Fibroblast of pulmonary artery (primary cell): ENCODE measurements around the gene PURB.
"Not testable (repeated sequence)": the region's sequence is repeated elsewhere in the genome, so short reads cannot be mapped to it uniquely, and the experiment has no call there.

Source experiments
- DNase-seq: peaks from one replicate; pipeline ENCODE4 v3.0.0-alpha.2; 2010; ENCODE audit warnings: low read depth
- H3K4me3 ChIP-seq: replicated peaks from 2 replicates; pipeline ENCODE4 v1.5.1; 2011; ENCODE audit warnings: low read depth, mild to moderate bottlenecking, control low read depth, low read length, moderate library complexity
- TF ChIP-seq, protein P1 (sequence below): IDR thresholded peaks from 2 replicates; pipeline ENCODE4 v1.5.1; 2011; ENCODE audit warnings: mild to moderate bottlenecking, control low read depth, low read length, inconsistent platforms; ENCODE audit errors: missing control alignments

The PURB gene

DNA sequence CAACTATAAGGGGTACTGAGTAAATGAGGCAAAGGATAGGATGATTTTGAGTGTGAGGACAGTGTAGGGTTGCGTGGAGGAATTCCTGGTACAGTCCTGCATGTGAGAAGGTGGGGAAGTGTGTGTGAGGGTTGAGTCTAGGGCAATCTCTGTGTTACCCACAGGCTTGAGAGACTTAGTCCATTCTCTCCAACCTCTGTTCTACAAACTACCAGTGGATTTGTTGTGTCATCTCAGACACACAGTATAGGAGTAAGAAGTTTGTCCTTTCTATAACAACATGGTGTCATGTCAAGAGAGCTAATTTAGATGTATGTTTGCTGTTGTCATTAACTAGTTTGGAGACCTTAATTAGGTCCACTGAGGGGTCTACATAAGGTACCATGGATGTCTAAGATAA, 12.5 kb downstream of the PURB start:
- DNase-seq = no peak
- TF ChIP-seq, protein P1, sequence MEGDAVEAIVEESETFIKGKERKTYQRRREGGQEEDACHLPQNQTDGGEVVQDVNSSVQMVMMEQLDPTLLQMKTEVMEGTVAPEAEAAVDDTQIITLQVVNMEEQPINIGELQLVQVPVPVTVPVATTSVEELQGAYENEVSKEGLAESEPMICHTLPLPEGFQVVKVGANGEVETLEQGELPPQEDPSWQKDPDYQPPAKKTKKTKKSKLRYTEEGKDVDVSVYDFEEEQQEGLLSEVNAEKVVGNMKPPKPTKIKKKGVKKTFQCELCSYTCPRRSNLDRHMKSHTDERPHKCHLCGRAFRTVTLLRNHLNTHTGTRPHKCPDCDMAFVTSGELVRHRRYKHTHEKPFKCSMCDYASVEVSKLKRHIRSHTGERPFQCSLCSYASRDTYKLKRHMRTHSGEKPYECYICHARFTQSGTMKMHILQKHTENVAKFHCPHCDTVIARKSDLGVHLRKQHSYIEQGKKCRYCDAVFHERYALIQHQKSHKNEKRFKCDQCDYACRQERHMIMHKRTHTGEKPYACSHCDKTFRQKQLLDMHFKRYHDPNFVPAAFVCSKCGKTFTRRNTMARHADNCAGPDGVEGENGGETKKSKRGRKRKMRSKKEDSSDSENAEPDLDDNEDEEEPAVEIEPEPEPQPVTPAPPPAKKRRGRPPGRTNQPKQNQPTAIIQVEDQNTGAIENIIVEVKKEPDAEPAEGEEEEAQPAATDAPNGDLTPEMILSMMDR = no peak

DNA sequence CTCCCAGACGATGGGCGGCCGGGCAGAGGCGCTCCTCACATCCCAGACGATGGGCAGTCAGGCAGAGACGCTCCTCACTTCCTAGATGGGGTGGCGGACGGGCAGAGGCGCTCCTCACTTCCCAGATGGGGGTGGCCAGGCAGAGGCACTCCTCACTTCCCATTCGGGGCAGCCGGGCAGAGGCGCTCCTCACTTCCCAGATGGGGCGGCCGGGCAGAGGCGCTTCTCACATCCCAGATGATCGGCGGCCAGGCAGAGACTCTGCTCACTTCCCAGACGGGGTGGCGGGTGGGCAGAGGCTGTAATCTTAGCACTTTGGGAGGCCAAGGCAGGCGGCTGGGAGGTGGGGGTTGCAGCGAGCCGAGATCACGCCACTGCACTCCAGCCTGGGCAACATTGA, 13.4 kb downstream of the PURB start:
- DNase-seq, H3K4me3 ChIP-seq: not testable (repeated sequence)

More for the DNA sequence above, 12.5 kb downstream of the PURB start:
- no peak overlapping the region for H3K4me3 ChIP-seq

DNA sequence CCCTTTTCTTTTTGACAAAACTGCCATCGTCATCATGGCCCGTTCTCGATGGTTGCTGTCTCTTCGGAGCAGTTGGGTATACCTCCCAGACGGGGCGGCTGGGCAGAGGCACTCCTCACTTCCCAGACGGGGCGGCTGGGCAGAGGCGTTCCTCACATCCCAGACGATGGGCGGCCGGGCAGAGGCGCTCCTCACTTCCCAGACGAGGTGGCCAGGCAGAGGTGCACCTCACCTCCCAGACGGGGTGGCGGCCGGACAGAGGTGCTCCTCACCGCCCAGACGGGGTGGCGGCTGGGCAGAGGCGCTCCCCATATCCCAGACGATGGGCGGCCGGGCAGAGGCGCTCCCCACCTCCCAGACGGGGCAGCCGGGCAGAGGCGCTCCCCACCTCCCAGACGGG, 14.6 kb downstream of the PURB start:
- not testable (repeated sequence) for H3K4me3 ChIP-seq, DNase-seq

DNA sequence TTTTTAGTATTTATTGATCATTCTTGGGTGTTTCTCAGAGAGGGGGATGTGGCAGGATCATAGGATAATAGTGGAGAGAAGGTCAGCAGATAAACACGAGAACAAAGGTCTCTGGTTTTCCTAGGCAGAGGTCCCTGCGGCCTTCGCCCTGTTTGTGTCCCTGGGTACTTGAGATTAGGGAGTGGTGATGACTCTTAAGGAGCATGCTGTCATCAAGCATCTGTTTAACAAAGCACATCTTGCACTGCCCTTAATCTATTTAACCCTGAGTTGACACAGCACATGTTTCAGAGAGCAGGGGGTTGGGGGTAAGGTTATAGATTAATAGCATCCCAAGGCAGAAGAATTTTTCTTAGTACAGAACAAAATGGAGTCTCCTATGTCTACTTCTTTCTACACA, 15.0 kb downstream of the PURB start:
- H3K4me3 ChIP-seq, DNase-seq: not testable (repeated sequence)

DNA sequence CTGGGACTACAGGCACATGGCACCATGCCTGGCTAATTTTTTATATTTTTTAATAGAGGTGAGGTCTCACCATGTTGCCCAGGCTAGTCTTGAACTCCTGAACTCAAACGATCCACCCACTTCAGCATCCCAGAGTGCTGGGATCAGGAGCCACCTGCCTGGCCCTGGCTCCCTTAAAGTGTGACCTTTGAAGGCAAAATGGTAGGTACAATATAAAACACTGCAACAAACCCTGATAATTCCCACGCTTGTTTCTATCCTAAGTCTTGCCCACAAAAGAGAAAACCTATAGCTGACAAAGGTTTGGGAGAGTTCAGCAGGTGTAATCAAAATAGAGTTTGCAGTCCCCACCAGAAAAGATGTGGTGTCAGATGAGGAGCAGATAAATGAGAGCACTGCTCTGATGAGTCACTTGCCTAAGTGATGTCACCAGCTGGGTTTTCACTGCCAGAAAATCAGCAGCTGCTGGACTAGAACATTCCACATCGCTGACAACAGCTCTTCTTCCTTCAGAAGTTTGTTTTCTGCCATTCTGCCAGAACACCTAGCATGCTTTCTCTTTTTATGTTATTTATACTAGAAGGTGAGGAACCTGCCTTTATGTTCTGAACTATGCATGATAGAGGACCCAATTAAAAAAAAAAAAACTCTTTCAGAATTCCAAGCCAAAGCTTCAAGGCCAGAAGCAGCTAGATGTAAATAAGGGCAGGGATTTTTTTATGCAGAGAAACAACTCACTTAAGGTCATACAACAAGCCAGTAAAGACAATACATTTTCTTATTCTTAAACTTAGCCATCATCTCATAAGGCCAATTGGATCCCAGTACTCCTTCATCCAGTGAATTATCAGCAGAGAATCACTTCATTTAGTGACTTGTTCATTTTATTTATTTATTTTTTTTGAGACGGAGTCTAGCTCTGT, 18.0 kb downstream of the PURB start:
- TF ChIP-seq, protein P1 = no peak
- DNase-seq = peak; percentile 87
- no peak overlapping the region for H3K4me3 ChIP-seq

DNA sequence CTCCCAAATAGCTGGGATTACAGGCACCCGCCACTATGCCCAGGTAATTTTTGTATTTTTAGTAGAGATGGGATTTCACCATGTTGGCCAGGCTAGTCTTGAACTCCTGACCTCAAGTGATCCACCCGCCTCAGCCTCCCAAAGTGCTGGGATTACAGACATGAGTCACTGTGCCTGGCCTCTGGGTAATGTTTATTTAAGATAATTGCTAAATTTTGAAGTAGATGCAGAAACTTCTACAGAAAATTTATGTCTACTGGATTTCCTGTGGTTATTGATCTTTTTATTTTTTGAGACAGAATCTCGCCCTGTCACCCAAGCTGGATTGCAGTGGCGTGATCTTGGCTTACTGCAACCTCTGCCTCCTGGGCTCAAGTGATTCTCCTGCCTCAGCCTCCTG, 23.4 kb downstream of the PURB start:
- not testable (repeated sequence) for DNase-seq, H3K4me3 ChIP-seq

DNA sequence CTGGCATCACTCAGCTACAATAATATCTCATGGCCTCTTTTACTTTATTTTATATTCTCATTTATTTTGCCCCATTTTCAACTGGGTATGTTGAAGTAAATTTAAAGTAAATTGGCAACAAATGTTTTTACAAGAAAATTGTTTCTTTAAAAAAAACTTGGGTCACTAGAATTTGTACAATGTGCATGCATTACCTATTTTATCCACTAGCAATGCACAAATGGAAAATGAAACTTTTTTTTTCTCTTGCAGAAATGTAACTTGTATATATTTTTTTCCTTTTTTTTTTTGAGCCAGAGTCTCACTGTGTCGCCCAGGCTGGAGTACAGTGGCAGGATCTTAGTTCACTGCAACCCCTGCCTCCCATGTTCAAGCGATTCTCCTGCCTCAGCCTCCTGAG, 27.2 kb downstream of the PURB start:
- no peak overlapping the region for H3K4me3 ChIP-seq
- DNase-seq = no peak
- TF ChIP-seq, protein P1 = peak; percentile 3

DNA sequence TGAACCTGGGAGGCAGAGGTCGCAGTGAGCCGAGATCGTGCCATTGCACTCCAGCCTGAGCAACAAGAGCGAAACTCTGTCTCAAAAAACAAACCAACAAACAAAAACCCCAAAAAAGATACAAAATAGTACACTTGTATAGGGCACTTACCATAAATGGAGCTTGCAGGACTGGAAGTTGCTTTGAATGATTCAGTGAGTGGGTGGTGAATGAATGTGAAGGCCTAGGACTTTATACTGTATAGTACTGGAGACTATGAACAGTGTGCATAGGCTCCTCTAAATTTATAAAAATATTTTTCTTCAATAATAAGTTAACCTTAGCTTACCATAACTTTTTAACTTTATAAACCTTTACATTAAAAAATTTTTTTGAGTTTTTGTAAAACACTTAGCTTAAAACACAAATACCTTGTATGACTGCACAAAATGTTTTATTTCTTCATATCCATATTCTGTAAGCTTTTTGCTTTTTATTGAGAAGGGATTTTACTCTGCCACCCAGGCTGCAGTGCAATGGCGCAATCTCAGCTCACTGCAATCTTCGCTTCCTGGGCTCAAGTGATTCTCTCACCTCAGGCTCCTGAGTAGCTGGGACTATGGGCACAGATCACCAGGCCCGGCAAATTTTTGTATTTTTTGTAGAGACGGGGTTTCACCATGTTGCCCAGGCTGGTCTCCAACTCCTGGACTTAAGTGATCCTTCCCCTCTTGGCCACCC, 30.5 kb downstream of the PURB start:
- no peak for DNase-seq
- TF ChIP-seq, protein P1 = no peak
- no peak overlapping the region for H3K4me3 ChIP-seq

DNA sequence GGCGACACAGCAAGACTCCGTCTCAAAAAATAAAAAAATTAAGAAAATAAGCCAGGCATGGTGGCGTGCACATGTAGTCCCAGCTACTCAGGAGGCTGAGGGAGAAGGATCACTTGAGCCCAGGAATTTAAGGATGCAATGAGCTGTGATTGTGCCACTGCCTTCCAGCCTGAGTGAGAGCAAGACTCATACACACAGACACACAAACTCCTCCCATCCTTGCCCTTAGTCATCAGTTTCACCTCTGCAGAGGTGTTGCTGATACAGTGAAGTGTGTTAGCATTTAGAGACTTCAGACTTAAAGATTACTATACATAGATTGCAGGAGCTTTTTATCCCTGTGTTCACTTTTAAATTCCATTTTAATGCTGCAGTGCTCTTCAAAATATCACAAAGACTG, 31.9 kb downstream of the PURB start:
- H3K4me3 ChIP-seq = no peak overlapping the region
- DNase-seq = no peak
- TF ChIP-seq, protein P1 = no peak
